Osteoblast (primary cell): ENCODE results near the gene MYCN. TPM values are rescaled to one million over a fixed set of nuclear protein-coding genes. Genes with fewer than 3 reads are reported as not detected.

ENCODE experiments used
- DNase-seq: peaks from one replicate; pipeline ENCODE4 v3.0.0; 2011; ENCODE audit warnings: low spot score, mixed read lengths; ENCODE audit not compliant: insufficient read length; ENCODE audit errors: missing footprints
- H2AFZ ChIP-seq: 2 replicates; pipeline ENCODE4 v1.6.0; 2011; ENCODE audit warnings: mild to moderate bottlenecking, low read length
- H3K27ac ChIP-seq: 2 replicates; pipeline ENCODE4 v1.5.1; 2011; ENCODE audit warnings: mild to moderate bottlenecking, low read depth, low read length, moderate library complexity
- H3K27me3 ChIP-seq: 2 replicates; pipeline ENCODE4 v1.6.0; 2012; ENCODE audit warnings: mild to moderate bottlenecking, control low read depth, inconsistent platforms, low read length, moderate library complexity; ENCODE audit not compliant: insufficient read depth
- H3K36me3 ChIP-seq: 2 replicates; pipeline ENCODE4 v1.5.1; 2011; ENCODE audit warnings: mild to moderate bottlenecking, low read length, control low read depth, moderate library complexity; ENCODE audit not compliant: insufficient read depth
- H3K4me1 ChIP-seq: 2 replicates; pipeline ENCODE4 v1.5.1; 2011; ENCODE audit warnings: mild to moderate bottlenecking, low read length, control low read depth, moderate library complexity; ENCODE audit not compliant: insufficient read depth
- H3K4me2 ChIP-seq: 2 replicates; pipeline ENCODE4 v1.6.0; 2011; ENCODE audit warnings: mild to moderate bottlenecking, low read length; ENCODE audit not compliant: insufficient read depth
- H3K4me3 ChIP-seq: fragments of 200-600 bp; sonication (generic); 3 replicates; pipeline ENCODE4 v1.5.1; 2012; ENCODE audit warnings: mild to moderate bottlenecking, low read length, inconsistent platforms; ENCODE audit not compliant: insufficient read depth
- H3K79me2 ChIP-seq: 2 replicates; pipeline ENCODE4 v1.6.0; 2012; ENCODE audit warnings: mild to moderate bottlenecking, low read length, control low read depth, inconsistent platforms; ENCODE audit not compliant: insufficient read depth
- H3K9me3 ChIP-seq: 2 replicates; pipeline ENCODE4 v1.5.1; 2011; ENCODE audit warnings: low read depth, low read length, control low read depth
- H4K20me1 ChIP-seq: 2 replicates; pipeline ENCODE4 v1.6.0; 2012; ENCODE audit warnings: mild to moderate bottlenecking, low read length, control low read depth; ENCODE audit not compliant: insufficient read depth
- total RNA-seq: library from RNA; depleted of rRNA; stranded (reverse); fragments of >200 nt; gene quantifications from 2 replicates; pipeline ENCODE4 v1.2.3, GENCODE V29; 2012
- TF ChIP-seq, protein P1 (sequence below): IDR thresholded peaks from 2 replicates; pipeline ENCODE4 v1.5.1; 2011; ENCODE audit warnings: mild to moderate bottlenecking, low read depth, low read length, moderate library complexity; ENCODE audit errors: extremely low read depth

The MYCN gene
- total RNA-seq, 1 donor: not detected

DNA sequence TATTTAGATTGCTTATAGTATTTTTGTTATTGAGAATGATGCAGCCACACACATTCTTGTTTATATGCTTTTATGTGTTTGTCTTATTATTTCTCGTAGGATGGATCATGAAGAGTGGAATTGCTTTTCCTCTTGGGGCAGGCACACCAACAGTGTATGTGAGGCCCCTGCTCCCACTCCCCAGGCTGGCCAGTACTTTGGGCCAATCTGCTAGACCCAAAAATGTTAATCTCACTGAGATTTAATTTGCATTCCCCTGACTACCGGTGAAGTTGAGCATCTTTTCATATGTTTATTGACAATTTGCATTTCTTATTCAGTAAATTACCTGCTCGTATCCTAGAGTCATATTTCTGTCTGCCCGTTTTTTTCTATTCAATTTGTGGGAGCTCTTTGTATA lies 4.7 kb upstream of the MYCN start:
- Histone ChIP-seq H2AFZ (no peak overlapping the region), H4K20me1 (no peaks in the 10 kb centered on the region), H3K9me3 (no peaks in the 10 kb centered on the region), H3K27me3 (peaks cover 18% of the 10 kb centered on the region), H3K27ac (no peak overlapping the region), H3K4me1 (no peaks in the 10 kb centered on the region), H3K4me2 (no peak overlapping the region), H3K4me3 (no peak overlapping the region), H3K79me2 (no peaks in the 10 kb centered on the region), H3K36me3 (no peaks in the 10 kb centered on the region)
- TF ChIP-seq, protein P1, sequence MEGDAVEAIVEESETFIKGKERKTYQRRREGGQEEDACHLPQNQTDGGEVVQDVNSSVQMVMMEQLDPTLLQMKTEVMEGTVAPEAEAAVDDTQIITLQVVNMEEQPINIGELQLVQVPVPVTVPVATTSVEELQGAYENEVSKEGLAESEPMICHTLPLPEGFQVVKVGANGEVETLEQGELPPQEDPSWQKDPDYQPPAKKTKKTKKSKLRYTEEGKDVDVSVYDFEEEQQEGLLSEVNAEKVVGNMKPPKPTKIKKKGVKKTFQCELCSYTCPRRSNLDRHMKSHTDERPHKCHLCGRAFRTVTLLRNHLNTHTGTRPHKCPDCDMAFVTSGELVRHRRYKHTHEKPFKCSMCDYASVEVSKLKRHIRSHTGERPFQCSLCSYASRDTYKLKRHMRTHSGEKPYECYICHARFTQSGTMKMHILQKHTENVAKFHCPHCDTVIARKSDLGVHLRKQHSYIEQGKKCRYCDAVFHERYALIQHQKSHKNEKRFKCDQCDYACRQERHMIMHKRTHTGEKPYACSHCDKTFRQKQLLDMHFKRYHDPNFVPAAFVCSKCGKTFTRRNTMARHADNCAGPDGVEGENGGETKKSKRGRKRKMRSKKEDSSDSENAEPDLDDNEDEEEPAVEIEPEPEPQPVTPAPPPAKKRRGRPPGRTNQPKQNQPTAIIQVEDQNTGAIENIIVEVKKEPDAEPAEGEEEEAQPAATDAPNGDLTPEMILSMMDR: no peak
- no peak for DNase-seq

GRCh38 chr2:15936277-15937104 lies 3.9 kb upstream of the MYCN start:
- peak; percentile 53 for DNase-seq
- no peaks in the 10 kb centered on the region for H4K20me1 ChIP-seq
- H3K27me3 ChIP-seq: peaks cover 25% of the 10 kb centered on the region
- H3K9me3 ChIP-seq: no peaks in the 10 kb centered on the region
- TF ChIP-seq, protein P1: no peak
- H3K27ac ChIP-seq: no peak overlapping the region
- H3K4me3 ChIP-seq: no peak overlapping the region
- no peaks in the 10 kb centered on the region for H3K79me2 ChIP-seq
- H3K36me3 ChIP-seq: no peaks in the 10 kb centered on the region
- no peak overlapping the region for H3K4me2 ChIP-seq
- no peak overlapping the region for H2AFZ ChIP-seq
- no peaks in the 10 kb centered on the region for H3K4me1 ChIP-seq

DNA sequence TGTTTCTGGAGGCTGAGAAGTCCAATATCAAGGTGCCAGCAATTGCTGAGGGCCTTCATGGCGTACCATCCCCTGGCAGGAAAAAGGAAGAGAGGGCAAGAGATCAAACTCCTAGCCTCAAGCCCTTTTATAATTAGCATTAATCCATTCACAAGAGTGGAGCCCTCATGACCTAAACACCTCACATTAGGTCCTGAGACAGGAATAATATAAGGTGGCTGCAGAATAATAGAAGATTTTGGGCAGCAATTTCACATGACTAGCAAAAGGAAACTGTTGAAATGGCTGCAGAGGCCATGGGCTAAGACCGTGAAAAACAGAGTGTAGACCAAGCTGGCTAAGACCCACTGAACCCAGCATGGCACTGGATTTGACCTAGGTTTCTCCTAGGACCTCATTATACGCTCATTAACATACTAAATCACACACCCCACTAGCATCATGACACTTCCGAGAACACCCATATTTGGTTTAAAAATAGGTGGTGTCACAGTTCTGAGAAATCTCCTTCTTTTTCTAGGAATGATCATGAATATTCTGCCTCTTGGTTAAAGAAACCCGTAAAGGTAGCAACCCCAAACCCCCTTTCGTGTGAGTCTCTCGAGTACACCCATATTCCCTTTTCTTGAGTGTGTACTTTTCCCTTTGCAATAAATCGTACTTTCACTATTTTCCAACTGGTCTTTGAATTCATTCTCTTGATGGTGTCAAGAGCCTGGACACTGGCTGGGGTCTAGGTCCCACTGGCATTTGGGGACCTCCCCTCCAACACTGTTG lies 3.1 kb upstream of the MYCN start:
- no peaks in the 10 kb centered on the region for H3K9me3 ChIP-seq
- TF ChIP-seq, protein P1: no peak
- no peak for DNase-seq
- H4K20me1 ChIP-seq: no peaks in the 10 kb centered on the region
- no peaks in the 10 kb centered on the region for H3K4me1 ChIP-seq
- no peak overlapping the region for H2AFZ ChIP-seq
- H3K79me2 ChIP-seq: no peaks in the 10 kb centered on the region
- no peak overlapping the region for H3K4me3 ChIP-seq
- peaks cover 30% of the 10 kb centered on the region for H3K27me3 ChIP-seq
- H3K4me2 ChIP-seq: no peak overlapping the region
- no peaks in the 10 kb centered on the region for H3K36me3 ChIP-seq
- no peak overlapping the region for H3K27ac ChIP-seq
